SKM-1 treated with dmso at 0.1 percent for 144 hours (cell line): ENCODE measurements around the gene MAP3K4.

ENCODE experiments used
- DNase-seq: peaks from one replicate; lab custom pipeline; 2025; ENCODE audit not compliant: unreplicated experiment; lab: John Stamatoyannopoulos, UW

The MAP3K4 gene

GRCh38 chr6:160998766-160999165 lies 7.2 kb downstream of the MAP3K4 start:
- no peak for DNase-seq

DNA sequence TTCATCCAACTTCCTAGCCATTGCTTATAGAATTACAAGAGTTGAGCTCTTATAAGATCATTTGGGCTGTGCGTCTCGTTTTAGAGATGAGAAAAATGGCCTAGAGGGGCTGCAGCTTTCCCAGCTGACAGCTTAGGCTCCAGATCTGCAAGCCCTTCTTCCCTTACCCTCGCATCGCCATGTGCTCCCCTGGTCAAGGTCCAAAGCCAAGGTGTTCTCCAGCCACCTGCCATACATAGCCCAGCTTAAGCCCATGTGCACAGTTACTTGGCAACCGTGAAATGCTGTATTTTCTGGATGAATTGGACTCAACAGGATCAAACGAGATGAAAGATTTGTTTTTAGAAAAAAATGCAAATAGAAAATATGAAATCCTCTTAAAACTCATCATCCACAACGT lies 7.9 kb downstream of the MAP3K4 start:
- no peak for DNase-seq

DNA sequence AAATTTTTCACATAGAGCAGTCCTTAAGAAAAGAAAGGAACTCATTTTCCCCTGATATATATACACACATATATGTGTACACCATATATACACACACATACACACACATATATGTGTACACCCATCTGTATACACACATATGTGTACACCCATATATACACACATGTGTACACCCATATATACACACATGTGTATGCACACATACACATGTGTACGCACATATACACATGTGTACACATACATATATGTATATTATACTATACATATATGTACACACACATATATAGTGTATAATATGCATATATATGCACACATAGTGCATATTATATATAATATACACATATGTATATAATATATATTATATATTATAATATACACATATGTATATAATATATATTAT lies 9.1 kb downstream of the MAP3K4 start:
- DNase-seq = no peak

- DNase-seq = no peak
These were observed 9.9 kb downstream of the MAP3K4 start for GRCh38 chr6:161001421-161001820.

- no peak for DNase-seq
These were observed 11.8 kb downstream of the MAP3K4 start for GRCh38 chr6:161003336-161003735.

GRCh38 chr6:161008245-161008644 lies 16.7 kb downstream of the MAP3K4 start:
- no peak for DNase-seq

- no peak for DNase-seq
These were observed 18.4 kb downstream of the MAP3K4 start for GRCh38 chr6:161009991-161010390.

DNA sequence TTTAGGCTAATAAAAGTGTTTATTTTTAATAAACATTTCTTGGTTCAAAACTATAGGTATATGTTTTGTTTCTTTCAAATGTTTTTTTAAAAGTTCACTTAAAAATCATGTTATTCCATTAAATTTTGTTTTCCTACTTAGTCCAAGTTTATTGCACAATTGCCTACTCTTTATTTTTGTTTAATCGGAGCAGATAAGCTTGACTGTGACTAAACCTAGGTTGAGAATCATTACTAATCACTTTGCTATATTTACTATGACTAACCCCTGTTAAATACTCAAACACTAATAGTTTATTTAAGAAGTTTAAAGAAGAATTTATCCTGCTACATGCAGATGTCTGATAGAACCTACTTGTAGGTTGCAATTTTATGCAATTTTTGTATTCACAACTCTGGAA lies 18.8 kb downstream of the MAP3K4 start:
- DNase-seq = no peak

GRCh38 chr6:161011492-161012480 lies 20.2 kb downstream of the MAP3K4 start:
- DNase-seq = no peak

- DNase-seq = no peak
These were observed 22.1 kb downstream of the MAP3K4 start for GRCh38 chr6:161013695-161014094.

GRCh38 chr6:161017766-161018564 lies 26.4 kb downstream of the MAP3K4 start:
- no peak for DNase-seq

DNA sequence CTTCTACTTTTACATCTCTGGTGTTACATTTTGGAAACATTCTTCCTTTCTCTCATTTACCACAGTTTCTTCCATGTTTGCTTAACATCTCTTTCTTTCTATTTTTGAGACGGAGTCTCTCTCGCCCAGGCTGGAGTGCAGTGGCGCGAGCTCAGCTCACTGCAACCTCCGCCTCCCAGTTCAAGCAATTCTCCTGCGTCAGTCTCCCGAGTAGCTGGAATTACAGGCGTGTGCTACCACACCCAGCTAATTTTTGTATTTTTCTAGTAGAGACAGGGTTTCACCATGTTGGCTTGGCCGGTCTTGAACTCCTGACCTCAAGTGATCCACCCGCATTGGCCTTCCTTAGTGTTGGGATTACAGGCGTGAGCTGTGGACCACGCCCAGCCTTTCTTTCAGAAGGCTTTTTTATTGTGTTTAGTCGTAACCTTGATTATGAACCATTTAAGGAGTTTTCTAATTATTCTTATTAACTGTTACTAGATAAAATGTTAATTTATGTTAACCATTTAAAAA lies 27.8 kb downstream of the MAP3K4 start:
- DNase-seq = no peak

- no peak for DNase-seq
These were observed 30.0 kb downstream of the MAP3K4 start for GRCh38 chr6:161021543-161021942.

GRCh38 chr6:161021998-161022743 lies 30.6 kb downstream of the MAP3K4 start:
- no peak for DNase-seq

GRCh38 chr6:161023316-161023715 lies 31.7 kb downstream of the MAP3K4 start:
- no peak for DNase-seq

GRCh38 chr6:161024364-161024920 lies 32.9 kb downstream of the MAP3K4 start:
- no peak for DNase-seq

GRCh38 chr6:161027385-161027784 lies 35.8 kb downstream of the MAP3K4 start:
- DNase-seq = no peak

DNA sequence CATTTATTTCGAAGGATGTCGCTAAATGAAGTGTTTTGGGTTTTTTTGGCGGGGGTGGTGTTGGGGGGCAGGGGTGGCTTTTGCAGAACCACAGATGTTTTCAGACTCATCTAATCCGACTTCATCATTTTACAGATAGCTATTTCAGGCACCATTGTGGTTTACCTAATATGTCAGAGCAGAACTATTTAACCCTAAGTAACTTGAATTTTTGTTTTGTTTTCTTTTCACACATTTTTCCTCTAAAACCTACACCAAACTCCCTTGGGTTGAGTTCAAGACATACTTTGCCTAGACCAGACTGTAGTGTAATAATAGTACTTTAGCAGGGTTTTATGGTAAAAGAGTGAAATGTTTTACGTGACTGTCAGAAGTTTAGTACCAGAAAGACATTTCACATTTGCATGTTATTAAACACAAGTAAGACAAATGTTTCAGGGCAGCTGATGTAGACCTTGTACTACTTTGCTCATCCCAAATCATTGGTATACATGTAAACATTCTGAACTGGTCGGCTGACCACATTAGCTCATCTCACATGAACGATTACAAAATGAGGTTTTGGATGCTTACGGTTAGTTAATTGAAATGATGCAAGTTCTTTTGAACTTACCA lies 37.7 kb downstream of the MAP3K4 start:
- DNase-seq = no peak

DNA sequence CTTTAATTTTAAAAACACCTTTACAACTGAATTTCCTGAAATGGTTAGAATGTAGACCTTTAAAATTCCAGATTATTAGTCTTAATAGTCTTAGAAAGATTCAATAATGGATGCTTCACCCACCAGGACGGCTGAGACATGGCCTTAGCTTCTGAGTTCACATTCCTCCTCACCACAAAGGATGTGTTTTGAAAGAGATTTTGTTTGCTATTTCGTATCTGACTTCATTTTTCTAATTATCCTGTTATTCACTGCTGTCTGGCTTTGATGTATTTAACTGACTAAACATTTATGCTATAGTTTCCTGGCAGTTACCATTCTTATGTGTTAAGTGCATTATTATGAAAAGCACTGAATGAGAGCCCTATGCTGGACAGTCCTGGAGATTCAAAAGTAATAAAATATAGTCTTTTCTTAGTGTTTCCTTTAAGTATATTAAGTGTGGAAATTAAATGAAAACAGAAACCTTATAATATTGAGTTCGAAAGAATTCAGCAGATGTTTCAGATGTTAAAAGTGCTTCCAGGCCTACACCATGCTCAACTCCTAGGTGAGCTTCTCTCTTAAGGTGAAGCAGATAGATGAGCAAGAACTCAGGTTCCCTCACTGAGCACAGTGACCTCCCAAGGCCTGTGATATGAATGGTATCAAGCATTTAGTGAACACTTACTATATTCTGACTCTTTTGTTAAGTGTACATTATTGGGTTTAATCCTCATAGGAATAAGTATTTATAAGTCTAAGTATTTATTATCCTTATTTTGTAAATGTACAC lies 40.3 kb downstream of the MAP3K4 start:
- DNase-seq = no peak

DNA sequence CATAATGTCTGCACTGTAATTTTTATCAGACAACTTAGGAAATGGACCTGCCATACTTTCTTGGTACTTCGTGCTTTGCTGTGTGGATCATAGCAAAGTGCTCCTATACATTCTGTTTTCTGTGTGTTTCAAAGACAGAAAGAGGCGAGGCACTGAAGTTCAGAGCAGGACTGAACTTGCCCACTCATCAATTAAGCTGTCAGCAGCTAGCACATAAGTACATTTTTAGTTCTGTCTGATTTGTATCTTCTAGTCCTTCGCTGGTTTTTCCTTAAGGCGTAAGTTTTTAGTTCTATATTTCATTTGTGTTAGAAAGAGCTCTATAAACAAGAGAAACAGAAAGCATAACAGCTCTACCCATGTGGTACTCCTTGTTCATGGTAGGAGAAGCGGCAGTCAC lies 42.1 kb downstream of the MAP3K4 start:
- DNase-seq = no peak
